HCT116 (cell line): ENCODE results near the gene RPUSD2. TPM values are rescaled to one million over a fixed set of nuclear protein-coding genes. Genes with fewer than 3 reads are reported as not detected.

ENCODE experiments used
- ATAC-seq: fragments of 200-7000 bp; cut with Tn5 transposase; 2 replicates; pipeline ENCODE4 v1.9.1; 2020; ENCODE audit warnings: mild to moderate bottlenecking, moderate library complexity
- BruUV-seq: library from RNA; stranded (reverse); fragments of 400-500 nt; replicated peaks from 2 replicates; lab custom pipeline; 2021; lab: Mats Ljungman, UMichigan
- CTCF ChIA-PET: fragments of 300-600 bp; sonication (Branson Sonifier 250); formaldehyde crosslinking; loops from one replicate; lab custom pipeline; 2021; ENCODE audit warnings: antibody characterized with exemption; lab: Charles Lee
- POLR2A ChIA-PET: fragments of 300-600, 350-600 bp; sonication (Branson Sonifier 250); formaldehyde crosslinking; loops from one replicate; lab custom pipeline; 2021; ENCODE audit warnings: antibody characterized with exemption; lab: Charles Lee
- RAD21 ChIA-PET, 2 experiments: fragments of 300-600 bp; sonication (Branson Sonifier 250); formaldehyde crosslinking; loops; one replicate each; lab custom pipeline; 2023; ENCODE audit warnings: low total read pairs in 2 of 2; ENCODE audit not compliant: uncharacterized antibody in 2 of 2, unreplicated experiment in 2 of 2, low non-redundant PET in 1 of 2; lab: Charles Lee
- DNase-seq: peaks from one replicate; pipeline ENCODE4 v3.0.0-alpha.2; 2010; ENCODE audit warnings: low read depth, low spot score
- H2AFZ ChIP-seq: fragments of 200-600 bp; shearing (Covaris generic), sonication (generic); 2 replicates; pipeline ENCODE4 v1.6.1; 2017; ENCODE audit warnings: low read depth, mixed run types, mixed read lengths, antibody characterized with exemption, low read length; ENCODE audit not compliant: poor library complexity, severe bottlenecking
- H3K27ac ChIP-seq: 2 replicates; pipeline ENCODE4 v1.5.1; 2012; ENCODE audit warnings: low read depth, low read length
- H3K27me3 ChIP-seq: fragments of 200-600 bp; sonication (generic); 2 replicates; pipeline ENCODE4 v1.6.1; 2016; ENCODE audit warnings: mixed run types, low read length, mixed read lengths; ENCODE audit not compliant: insufficient read depth
- H3K36me3 ChIP-seq, 2 experiments: fragments of 200-500 bp in 1 of 2; fragments of 200-600 bp in 1 of 2; sonication (Bioruptor generic) in 1 of 2; sonication (generic) in 1 of 2; 2 replicates each; pipeline versions ENCODE4 v1.5.1 to v1.6.1; 2014 to 2016; ENCODE audit warnings: low read length in 2 of 2, inconsistent platforms in 1 of 2, mixed read lengths in 1 of 2, mixed run types in 1 of 2; ENCODE audit not compliant: insufficient read depth in 2 of 2, control insufficient read depth in 1 of 2
- H3K4me1 ChIP-seq, 2 experiments: fragments of 200-600 bp in 1 of 2; sonication (generic) in 1 of 2; 2 replicates each; pipeline versions ENCODE4 v1.5.1 to v1.6.1; 2012 to 2017; ENCODE audit warnings: low read length in 2 of 2, inconsistent platforms in 1 of 2, mild to moderate bottlenecking in 1 of 2, mixed read lengths in 1 of 2, mixed run types in 1 of 2, moderate library complexity in 1 of 2; ENCODE audit not compliant: insufficient read depth in 2 of 2, control insufficient read depth in 1 of 2
- H3K4me2 ChIP-seq: fragments of 200-600 bp; sonication (generic); 2 replicates; pipeline ENCODE4 v1.6.1; 2017; ENCODE audit warnings: mixed run types, low read length, mixed read lengths
- H3K4me3 ChIP-seq, 2 experiments: fragments of 200-600 bp in 1 of 2; sonication (generic) in 1 of 2; replicated peaks in 1 of 2; 2 replicates each; pipeline ENCODE4 v1.5.1; 2011 to 2016; ENCODE audit warnings: low read length in 2 of 2, control low read depth in 1 of 2, low read depth in 1 of 2, mild to moderate bottlenecking in 1 of 2, mixed read lengths in 1 of 2, mixed run types in 1 of 2
- H3K79me2 ChIP-seq: fragments of 200-600 bp; sonication (generic); 2 replicates; pipeline ENCODE4 v1.6.1; 2017; ENCODE audit warnings: mild to moderate bottlenecking, mixed run types, low read length, moderate library complexity, mixed read lengths; ENCODE audit not compliant: insufficient read depth
- H3K9ac ChIP-seq: fragments of 200-600 bp; sonication (generic); 2 replicates; pipeline ENCODE4 v1.6.1; 2016; ENCODE audit warnings: low read length, mixed read lengths
- H3K9me2 ChIP-seq: fragments of 200-600 bp; sonication (generic), shearing (Covaris generic); 2 replicates; pipeline ENCODE4 v1.6.1; 2017; ENCODE audit warnings: mixed run types, mild to moderate bottlenecking, moderate library complexity; ENCODE audit not compliant: insufficient read depth
- H3K9me3 ChIP-seq, 2 experiments: fragments of 200-500 bp in 1 of 2; fragments of 200-600 bp in 1 of 2; sonication (Bioruptor generic) in 1 of 2; sonication (generic) in 1 of 2; 2 replicates each; pipeline ENCODE4 v1.6.1; 2014 to 2017; ENCODE audit warnings: low read length in 2 of 2, mixed read lengths in 2 of 2, inconsistent platforms in 1 of 2, low read depth in 1 of 2, mild to moderate bottlenecking in 1 of 2, mixed run types in 1 of 2, moderate library complexity in 1 of 2; ENCODE audit not compliant: control insufficient read depth in 1 of 2, insufficient read depth in 1 of 2
- H4K20me1 ChIP-seq: fragments of 200-600 bp; sonication (generic), shearing (Covaris generic); 2 replicates; pipeline ENCODE4 v1.6.1; 2017; ENCODE audit warnings: mixed run types, mild to moderate bottlenecking, moderate library complexity; ENCODE audit not compliant: insufficient read depth
- ATF3 ChIP-seq: IDR thresholded peaks from 2 replicates; pipeline ENCODE4 v1.6.1; 2012
- CBX3 ChIP-seq: IDR thresholded peaks from 2 replicates; pipeline ENCODE4 v1.6.1; 2012; ENCODE audit warnings: low read depth
- CEBPB ChIP-seq: IDR thresholded peaks from 2 replicates; pipeline ENCODE4 v1.6.1; 2012; ENCODE audit warnings: low read depth
- CTCF ChIP-seq, 3 experiments: fragments of 200-600 bp in 1 of 3; sonication (generic) in 1 of 3; IDR thresholded peaks in 2 of 3; conservative IDR thresholded peaks in 1 of 3; 2 replicates each; pipeline ENCODE4 v1.5.1; 2012 to 2017; ENCODE audit warnings: low read depth in 2 of 3, low read length in 2 of 3, antibody characterized with exemption in 1 of 3, borderline replicate concordance in 1 of 3, control low read depth in 1 of 3, mild to moderate bottlenecking in 1 of 3, mixed read lengths in 1 of 3, mixed run types in 1 of 3, moderate library complexity in 1 of 3; ENCODE audit not compliant: insufficient read depth in 1 of 3
- EGR1 ChIP-seq: IDR thresholded peaks from 2 replicates; pipeline ENCODE4 v1.6.1; 2012; ENCODE audit warnings: low read depth
- ELF1 ChIP-seq: IDR thresholded peaks from 2 replicates; pipeline ENCODE4 v1.6.1; 2012; ENCODE audit warnings: low read depth, borderline replicate concordance
- EZH2 ChIP-seq: fragments of 200-600 bp; sonication (generic); IDR thresholded peaks from 2 replicates; pipeline ENCODE4 v1.6.1; 2017; ENCODE audit warnings: antibody characterized with exemption, mixed run types
- JUND ChIP-seq: IDR thresholded peaks from 2 replicates; pipeline ENCODE4 v1.6.1; 2012
- MAX ChIP-seq: IDR thresholded peaks from 2 replicates; pipeline ENCODE4 v1.6.1; 2012
- POLR2A ChIP-seq: IDR thresholded peaks from 2 replicates; pipeline ENCODE4 v1.7.0; 2011; ENCODE audit warnings: borderline replicate concordance; ENCODE audit not compliant: insufficient read depth, insufficient read length; ENCODE audit errors: extremely low read depth
- POLR2AphosphoS5 ChIP-seq: IDR thresholded peaks from 2 replicates; pipeline ENCODE4 v1.6.1; 2011; ENCODE audit warnings: mild to moderate bottlenecking, low read depth, low read length, moderate library complexity
- RAD21 ChIP-seq: IDR thresholded peaks from 2 replicates; pipeline ENCODE4 v1.6.1; 2012; ENCODE audit warnings: low read depth, mild to moderate bottlenecking
- REST ChIP-seq: IDR thresholded peaks from 2 replicates; pipeline ENCODE4 v1.6.1; 2012; ENCODE audit warnings: low read depth
- SIN3A ChIP-seq: IDR thresholded peaks from 2 replicates; pipeline ENCODE4 v1.6.1; 2012; ENCODE audit warnings: low read depth
- SP1 ChIP-seq: IDR thresholded peaks from 2 replicates; pipeline ENCODE4 v1.6.1; 2012; ENCODE audit warnings: low read depth
- SRF ChIP-seq: IDR thresholded peaks from 2 replicates; pipeline ENCODE4 v1.6.1; 2012; ENCODE audit warnings: low read depth
- TCF7L2 ChIP-seq: IDR thresholded peaks from 2 replicates; pipeline ENCODE4 v1.7.0; 2011; ENCODE audit warnings: borderline replicate concordance, inconsistent platforms; ENCODE audit not compliant: insufficient read depth, insufficient read length; ENCODE audit errors: extremely low read depth
- YY1 ChIP-seq: IDR thresholded peaks from 2 replicates; pipeline ENCODE4 v1.6.1; 2011; ENCODE audit warnings: low read length, low read depth, moderate library complexity, mild to moderate bottlenecking; ENCODE audit not compliant: insufficient replicate concordance; ENCODE audit errors: extremely low read depth
- ZFX ChIP-seq: fragments of 450-650 bp; IDR thresholded peaks from 2 replicates; pipeline ENCODE4 v1.6.1; 2017
- ZNF274 ChIP-seq: fragments of 200-500 bp; sonication (Bioruptor generic); IDR thresholded peaks from 2 replicates; pipeline ENCODE4 v1.6.1; 2014; ENCODE audit warnings: mild to moderate bottlenecking, low read depth, low read length, inconsistent platforms
- intact Hi-C: fragments of 100-400 bp; cut with micrococcal nuclease; formaldehyde crosslinking; loops from 2 replicates; pipeline ENCODE4 v1.10.0; 2022
- total RNA-seq: library from RNA; stranded (reverse); gene quantifications from one replicate; pipeline ENCODE4 v1.2.1, GENCODE V29; 2021; ENCODE audit not compliant: unreplicated experiment

The RPUSD2 gene
- total RNA-seq, 1 experiment from 2014 or later, result 22.5 TPM

GRCh38 chr15:40543631-40544294 lies 25.3 kb upstream of the RPUSD2 start:
- H4K20me1 ChIP-seq, result no peaks in the 10 kb centered on the region
- no peak overlapping the region for H3K27ac ChIP-seq
- ChIA-PET CTCF (no interaction called here), POLR2A (no interaction called here), RAD21 (no interaction called here)
- no peaks in the 10 kb centered on the region for H3K9me3 ChIP-seq
- H3K27me3 ChIP-seq, result no peaks in the 10 kb centered on the region
- no peak overlapping the region for H2AFZ ChIP-seq
- no peak overlapping the region for H3K4me3 ChIP-seq
- no peaks in the 10 kb centered on the region for H3K79me2 ChIP-seq
- H3K4me2 ChIP-seq, result no peak overlapping the region
- ATAC-seq (no peak), DNase-seq (no peak)
- no peak overlapping the region for H3K9ac ChIP-seq
- intact Hi-C loops, result no loop called here
- H3K9me2 ChIP-seq, result no peaks in the 10 kb centered on the region
- H3K36me3 ChIP-seq, result no peaks in the 10 kb centered on the region
- TF ChIP-seq ZFX (no peak), ATF3 (no peak), CTCF (IDR thresholded peaks at IDR 0.05 in 2 of 3, conservative IDR thresholded peaks at IDR 0.05 in 1 of 3; ENCODE audit: borderline replicate concordance in 1 of 3, insufficient read depth in 1 of 3, low read depth in 2 of 3, low read length in 2 of 3) (no peak), YY1 (no peak), POLR2A (no peak), SP1 (no peak), EZH2 (no peak), CBX3 (no peak), ELF1 (no peak), REST (no peak), TCF7L2 (no peak), JUND (no peak), SIN3A (no peak), ZNF274 (no peak), POLR2AphosphoS5 (no peak), RAD21 (no peak), EGR1 (no peak), CEBPB (no peak), SRF (no peak), MAX (no peak)
- H3K4me1 ChIP-seq, result no peaks in the 10 kb centered on the region
- no TSS peak for BruUV-seq
